ENCODE measurements around the gene PPTC7. TPM values are rescaled to one million over a fixed set of nuclear protein-coding genes. Genes with fewer than 3 reads are reported as not detected.

PPTC7 gene
- total and polyA plus RNA-seq, 2 of the 8 experiments (the other 6 are each of a cell fraction or from before 2014, with no cell fraction given) = 8.1 to 15.9 TPM

DNA sequence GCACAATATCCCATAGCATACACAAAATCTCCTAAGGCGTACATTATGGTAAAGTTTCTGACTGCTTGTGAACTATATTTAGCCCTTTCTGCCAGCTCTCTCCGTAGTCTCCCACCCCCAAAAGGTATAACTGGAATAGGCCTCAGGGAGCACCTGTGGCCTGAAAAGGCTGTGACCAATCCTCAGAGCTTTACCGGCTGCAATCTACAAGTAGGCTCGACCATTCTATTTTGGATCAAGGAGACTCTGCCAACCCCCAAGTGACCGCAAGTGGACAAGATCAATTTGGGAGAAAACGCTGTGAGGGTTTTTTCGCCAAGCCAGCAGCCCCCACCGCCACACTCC lies 1.2 kb downstream of the PPTC7 start:
- no peak overlapping the region for H2BK120ac ChIP-seq (replicated peaks; ENCODE audit: low read depth, low read length)
- no peak overlapping the region for H2AK5ac ChIP-seq (ENCODE audit: low read depth, low read length)
- no peaks in the 10 kb centered on the region; a peak in 1 of 7 replicates for H3K27me3 ChIP-seq (replicated peaks in 1 of 4; ENCODE audit: control insufficient read depth in 3 of 4, extremely low read depth in 1 of 4, insufficient read depth in 3 of 4, low read length in 3 of 4)
- H2BK12ac ChIP-seq (ENCODE audit: low read depth, low read length) = no peak overlapping the region
- no peak overlapping the region for H4K5ac ChIP-seq (ENCODE audit: insufficient read length, low read depth, low read length)
- H3K23me2 ChIP-seq (ENCODE audit: low read depth, low read length) = peaks cover 10% of the 10 kb centered on the region
- peaks cover 0 to 12% (median 7%) of the 10 kb centered on the region in 4 experiments; a peak in 5 of 7 replicates for H3K4me1 ChIP-seq (replicated peaks in 1 of 4; ENCODE audit: control insufficient read depth in 3 of 4, insufficient read depth in 4 of 4, low read length in 3 of 4)
- H2BK5ac ChIP-seq (ENCODE audit: low read depth, low read length) = no peak overlapping the region
- ChIA-PET POLR2A (ENCODE audit: partially characterized antibody) (interaction anchor here (0.7 to 1.8 kb wide), 4 partner anchors 15 to 112 kb away, joined by 3 to 6 read pairs (median 4); partner anchors contain the start of gene TCTN1), CTCF (ENCODE audit: partially characterized antibody) (interaction anchor here (0.8 to 1.4 kb wide), 3 partner anchors 16 to 69 kb away, joined by 3 to 4 read pairs (median 3); no protein-coding TSS in a partner anchor)
- no peak for DNase-seq (ENCODE audit: low read depth in 1 of 2, low spot score in 2 of 2)
- peaks cover 7 to 23% of the 10 kb centered on the region in 2 experiments for H4K20me1 ChIP-seq (replicated peaks in 1 of 2; ENCODE audit: control insufficient read depth in 1 of 2, insufficient read depth in 2 of 2, low read length in 2 of 2)
- peak overlapping the region; percentile 55 to 71 (median 64); a peak in 6 of 7 replicates for H3K9ac ChIP-seq (replicated peaks in 1 of 4; ENCODE audit: extremely low read depth in 1 of 4, low read depth in 3 of 4, low read length in 3 of 4)
- no peak overlapping the region for H3K14ac ChIP-seq (ENCODE audit: insufficient read length)
- no peaks in the 10 kb centered on the region for H3K9me3 ChIP-seq (ENCODE audit: insufficient read depth in 2 of 2, low read depth in 1 of 2, low read length in 1 of 2)
- H3K4ac ChIP-seq (replicated peaks; ENCODE audit: insufficient read length, low read depth, low read length) = no peak overlapping the region
- no peak overlapping the region for H2AFZ ChIP-seq (ENCODE audit: low read length)
- H3K23ac ChIP-seq (ENCODE audit: insufficient read length) = no peak overlapping the region
- H3K4me2 ChIP-seq (ENCODE audit: insufficient read depth in 1 of 2, low read depth in 2 of 2, low read length in 2 of 2) = peak overlapping the region; percentile 87 to 99
- no peak overlapping the region for H3K27ac ChIP-seq (ENCODE audit: low read depth, low read length)
- no peak overlapping the region for H4K8ac ChIP-seq (ENCODE audit: extremely low read depth, insufficient read depth, low read length)
- peak overlapping the region; percentile 39 for H3K56ac ChIP-seq (replicated peaks; ENCODE audit: insufficient read length, low read depth, low read length)
- H3K18ac ChIP-seq (ENCODE audit: extremely low read depth, low read length) = no peak overlapping the region; the same call in none of the 2 replicates
- H3K79me1 ChIP-seq (ENCODE audit: low read depth, low read length) = peaks cover 10% of the 10 kb centered on the region
- no peak overlapping the region for H4K91ac ChIP-seq (replicated peaks; ENCODE audit: insufficient read length, low read length)
- no peak overlapping the region for H2BK15ac ChIP-seq (ENCODE audit: low read length)
- H3K36me3 ChIP-seq (ENCODE audit: control insufficient read depth in 2 of 4, insufficient read depth in 4 of 4, low read length in 3 of 4) = no peaks in the 10 kb centered on the region
- peak overlapping the region; percentile 71 to 95 (median 84) for H3K4me3 ChIP-seq (ENCODE audit: extremely low read depth in 1 of 4, insufficient read depth in 2 of 4, low read depth in 3 of 4, low read length in 4 of 4)
- no peak for FAIRE-seq
- 12% methylated on average over 8 of the region's 8 CpGs; no CpG with 5 or more reads in 1 of the 2 experiments for WGBS, 2 experiments (ENCODE audit: extremely low coverage in 1 of 2, insufficient coverage in 1 of 2, insufficient read length in 1 of 2, insufficient replicate concordance in 2 of 2, low coverage in 1 of 2, low lambda C conversion rate in 2 of 2, missing lambda C conversion rate in 1 of 2)
- H3K79me2 ChIP-seq (ENCODE audit: control insufficient read depth in 1 of 2, insufficient read depth in 2 of 2, low read length in 2 of 2) = peaks cover 14 to 55% of the 10 kb centered on the region in 2 experiments
- H2BK20ac ChIP-seq (ENCODE audit: low read length) = no peak overlapping the region
- TF ChIP-seq FOSL1 (IDR thresholded peaks at IDR 0.05; ENCODE audit: insufficient read depth, low read depth, low read length) (no peak), SIRT6 (IDR thresholded peaks at IDR 0.05; ENCODE audit: low read length) (no peak), KDM5A (IDR thresholded peaks at IDR 0.05; ENCODE audit: low read length) (no peak), SP2 (IDR thresholded peaks at IDR 0.05; ENCODE audit: low read length) (no peak), RBBP5 (IDR thresholded peaks at IDR 0.05; ENCODE audit: borderline replicate concordance, low read depth, low read length) (no peak), CTBP2 (IDR thresholded peaks at IDR 0.05; ENCODE audit: borderline replicate concordance, insufficient read depth, insufficient read length, low read length) (no peak), CHD2 (IDR thresholded peaks at IDR 0.05; ENCODE audit: low read length) (no peak), TAF1 (IDR thresholded peaks at IDR 0.05; ENCODE audit: low read depth, low read length) (no peak), NANOG (IDR thresholded peaks at IDR 0.05; ENCODE audit: insufficient read depth, low read depth, low read length, poor library complexity, severe bottlenecking) (no peak)
- TF ChIP-seq, protein P1, sequence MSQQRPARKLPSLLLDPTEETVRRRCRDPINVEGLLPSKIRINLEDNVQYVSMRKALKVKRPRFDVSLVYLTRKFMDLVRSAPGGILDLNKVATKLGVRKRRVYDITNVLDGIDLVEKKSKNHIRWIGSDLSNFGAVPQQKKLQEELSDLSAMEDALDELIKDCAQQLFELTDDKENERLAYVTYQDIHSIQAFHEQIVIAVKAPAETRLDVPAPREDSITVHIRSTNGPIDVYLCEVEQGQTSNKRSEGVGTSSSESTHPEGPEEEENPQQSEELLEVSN (IDR thresholded peaks at IDR 0.05) = no peak
- TF ChIP-seq, protein P2, sequence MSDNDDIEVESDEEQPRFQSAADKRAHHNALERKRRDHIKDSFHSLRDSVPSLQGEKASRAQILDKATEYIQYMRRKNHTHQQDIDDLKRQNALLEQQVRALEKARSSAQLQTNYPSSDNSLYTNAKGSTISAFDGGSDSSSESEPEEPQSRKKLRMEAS (IDR thresholded peaks at IDR 0.05) = no peak
- TF ChIP-seq, protein P3, sequence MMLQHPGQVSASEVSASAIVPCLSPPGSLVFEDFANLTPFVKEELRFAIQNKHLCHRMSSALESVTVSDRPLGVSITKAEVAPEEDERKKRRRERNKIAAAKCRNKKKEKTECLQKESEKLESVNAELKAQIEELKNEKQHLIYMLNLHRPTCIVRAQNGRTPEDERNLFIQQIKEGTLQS (IDR thresholded peaks at IDR 0.05; ENCODE audit: insufficient read depth, low read depth, low read length) = no peak
